Large intestine (tissue), 3 donors: ENCODE results near the gene IFIH1. TPM values are rescaled to one million over a fixed set of nuclear protein-coding genes. Genes with fewer than 3 reads are reported as not detected.

Source experiments
- DNase-seq, 2 donors: peaks; one replicate each; pipeline versions ENCODE4 v3.0.0 to v3.0.0-alpha.2; 2013
- H3K27ac ChIP-seq: one replicate; pipeline ENCODE4 v1.5.1; 2013; ENCODE audit warnings: low read length
- H3K27me3 ChIP-seq: 2 replicates; pipeline ENCODE4 v1.6.1; 2013; ENCODE audit warnings: low read length; ENCODE audit not compliant: control insufficient read depth, insufficient read depth
- H3K36me3 ChIP-seq: 2 replicates; pipeline ENCODE4 v1.6.1; 2013; ENCODE audit warnings: low read length; ENCODE audit not compliant: control insufficient read depth, insufficient read depth
- H3K4me1 ChIP-seq: one replicate; pipeline ENCODE4 v1.6.1; 2013; ENCODE audit warnings: low read length; ENCODE audit not compliant: control insufficient read depth, insufficient read depth
- H3K4me3 ChIP-seq: one replicate; pipeline ENCODE4 v1.5.1; 2013; ENCODE audit warnings: low read length
- H3K9me3 ChIP-seq: one replicate; pipeline ENCODE4 v1.6.1; 2013; ENCODE audit warnings: mild to moderate bottlenecking, low read depth, low read length, moderate library complexity; ENCODE audit not compliant: control insufficient read depth
- WGBS: methylation state at CpG from one replicate; pipeline ENCODE4 v1.1.5; 2013; ENCODE audit warnings: low lambda C conversion rate; ENCODE audit not compliant: insufficient coverage; 5-methylcytosine and 5-hydroxymethylcytosine counted together
- polyA plus RNA-seq: library from polyadenylated mRNA; unstranded; fragments of 120-200 nt; gene quantifications from one replicate; pipeline ENCODE4 v1.2.1, GENCODE V29; 2013

Gene IFIH1
- polyA plus RNA-seq, 1 donor = 17.6 TPM

DNA sequence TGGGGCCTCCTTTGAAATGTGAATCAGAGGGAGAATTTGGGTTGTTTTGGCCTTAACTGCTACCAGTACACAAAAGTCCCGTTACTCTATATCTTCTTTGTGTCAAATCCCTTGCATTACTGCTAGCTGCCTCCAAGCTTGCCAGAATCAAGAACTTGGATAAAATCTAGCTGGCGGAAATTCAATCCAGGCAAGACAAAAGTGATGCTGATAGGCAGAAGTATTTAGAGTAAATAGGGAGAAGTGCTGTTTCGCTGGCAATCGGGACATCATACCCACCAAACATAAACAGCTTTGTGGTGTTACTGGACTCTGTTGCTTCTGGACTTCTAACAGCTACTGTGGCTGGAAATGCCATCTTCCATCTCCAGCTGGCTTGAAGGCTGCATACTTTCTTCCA is 2.5 kb downstream of the IFIH1 start:
- Histone ChIP-seq H3K27me3 (no peaks in the 10 kb centered on the region), H3K27ac (no peak overlapping the region), H3K9me3 (no peaks in the 10 kb centered on the region), H3K4me3 (no peak overlapping the region), H3K4me1 (peaks cover 16% of the 10 kb centered on the region), H3K36me3 (no peaks in the 10 kb centered on the region)
- no peak for DNase-seq
- 90% methylated on average over 2 of the region's 4 CpGs for WGBS

- Histone ChIP-seq H3K4me1 (peaks cover 3% of the 10 kb centered on the region), H3K27ac (no peak overlapping the region), H3K36me3 (peaks cover 6% of the 10 kb centered on the region), H3K27me3 (no peaks in the 10 kb centered on the region), H3K9me3 (no peaks in the 10 kb centered on the region), H3K4me3 (no peak overlapping the region)
- 92% methylated on average over 1 of the region's 1 CpG for WGBS
- DNase-seq = no peak
These were observed 5.6 kb downstream of the IFIH1 start for GRCh38 chr2:162312853-162313252.

DNA sequence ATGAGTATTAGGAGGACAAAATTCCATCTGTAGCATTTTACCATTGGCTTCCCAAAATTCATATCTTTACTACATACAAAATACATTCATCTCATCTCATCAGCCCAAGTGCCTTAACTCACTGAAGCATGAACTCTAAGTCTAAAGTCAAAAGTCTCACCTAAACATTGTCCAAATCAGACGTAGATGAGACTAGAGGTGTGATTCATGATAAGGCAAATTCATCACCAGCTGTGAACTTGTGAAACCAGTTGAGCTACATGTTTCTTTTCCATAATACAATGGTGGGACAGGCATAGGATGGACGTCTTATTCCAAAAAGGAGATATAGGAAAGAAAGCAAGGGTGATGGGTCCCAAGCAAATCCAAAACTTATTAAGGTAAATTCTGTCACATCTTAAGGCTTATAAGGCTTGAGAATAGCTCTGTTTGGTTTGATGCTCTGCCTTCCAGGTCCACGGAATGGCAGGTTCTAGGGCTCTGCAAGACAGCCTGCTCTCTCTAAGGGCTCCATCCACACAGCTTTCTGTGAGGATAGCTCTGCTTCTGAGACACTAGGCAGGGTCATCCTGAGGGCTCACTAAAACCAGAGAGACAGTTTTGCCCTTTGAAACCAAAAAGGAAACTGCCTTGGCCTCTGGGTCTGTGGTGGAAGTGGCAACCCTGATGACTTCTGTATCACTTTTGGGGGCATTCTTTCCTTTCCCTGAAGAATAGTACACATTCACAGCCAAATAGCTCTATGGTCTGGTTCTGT is 9.6 kb downstream of the IFIH1 start:
- H3K36me3 ChIP-seq = peaks cover 8% of the 10 kb centered on the region
- no peak for DNase-seq
- no peaks in the 10 kb centered on the region for H3K4me1 ChIP-seq
- no peaks in the 10 kb centered on the region for H3K9me3 ChIP-seq
- no peak overlapping the region for H3K27ac ChIP-seq
- H3K4me3 ChIP-seq = no peak overlapping the region
- no peaks in the 10 kb centered on the region for H3K27me3 ChIP-seq
- no CpG with 5 or more reads among the region's 3 CpGs for WGBS

- Histone ChIP-seq H3K27me3 (no peaks in the 10 kb centered on the region), H3K27ac (no peak overlapping the region), H3K4me1 (no peaks in the 10 kb centered on the region), H3K9me3 (no peaks in the 10 kb centered on the region), H3K4me3 (no peak overlapping the region), H3K36me3 (peaks cover 8% of the 10 kb centered on the region)
- WGBS = 100% methylated on average over 1 of the region's 3 CpGs
- DNase-seq = no peak
These were observed 12.6 kb downstream of the IFIH1 start for GRCh38 chr2:162305901-162306300.

DNA sequence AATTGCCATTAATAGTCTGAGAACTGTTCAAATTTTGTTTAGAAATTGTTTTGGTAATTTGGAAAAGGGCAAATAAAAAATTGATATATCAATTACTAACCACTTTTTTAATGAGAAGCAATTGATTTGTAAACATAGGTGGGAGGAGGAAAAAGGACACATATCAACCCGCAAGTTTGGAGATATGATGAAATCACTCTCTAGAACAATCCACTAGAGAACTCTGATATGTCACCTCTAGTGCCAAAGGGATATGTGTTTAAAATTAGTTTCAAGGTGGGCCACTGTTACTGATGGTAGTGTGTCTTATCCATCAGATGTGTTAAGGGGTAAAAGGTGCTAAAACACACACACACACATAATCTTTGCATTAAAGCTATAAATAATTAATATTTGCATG is 16.6 kb downstream of the IFIH1 start:
- Histone ChIP-seq H3K27ac (no peak overlapping the region), H3K27me3 (no peaks in the 10 kb centered on the region), H3K36me3 (peaks cover 2% of the 10 kb centered on the region), H3K4me3 (no peak overlapping the region), H3K4me1 (no peaks in the 10 kb centered on the region), H3K9me3 (no peaks in the 10 kb centered on the region)
- WGBS = no CpG with 5 or more reads among the region's 1 CpG
- no peak for DNase-seq

DNA sequence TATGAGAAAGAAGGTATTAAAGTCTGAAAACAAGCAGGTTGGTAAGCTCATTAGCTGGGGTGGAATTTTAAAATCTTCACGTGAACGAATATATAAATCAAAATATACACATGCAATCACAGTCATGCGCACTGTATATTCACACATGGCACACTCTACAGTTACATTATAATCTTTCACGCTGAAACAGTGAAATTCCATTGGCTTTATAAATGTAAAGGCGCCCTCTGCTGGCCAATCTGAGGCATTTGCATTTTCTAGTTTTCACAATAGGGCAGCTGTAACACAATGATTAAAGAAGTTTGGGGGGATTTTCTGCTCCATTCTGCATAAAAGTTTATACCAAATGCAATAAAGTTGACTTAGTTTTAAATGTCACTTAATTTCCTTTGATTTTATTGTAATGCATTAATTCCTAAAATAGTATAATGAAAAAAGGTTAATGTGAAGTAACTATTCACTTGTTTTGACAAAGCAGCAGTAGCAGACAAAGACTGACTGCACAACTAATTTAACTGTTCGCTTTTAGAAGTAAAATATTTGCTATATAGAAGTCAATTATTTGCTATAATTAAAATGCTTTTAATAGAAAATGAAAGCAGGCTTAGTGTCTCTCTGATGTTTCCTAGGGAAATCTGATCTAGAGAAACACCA is 17.2 kb downstream of the IFIH1 start:
- Histone ChIP-seq H3K4me1 (no peaks in the 10 kb centered on the region), H3K27me3 (no peaks in the 10 kb centered on the region), H3K36me3 (no peaks in the 10 kb centered on the region), H3K27ac (no peak overlapping the region), H3K4me3 (no peak overlapping the region), H3K9me3 (no peaks in the 10 kb centered on the region)
- peak; percentile 29 to 38 for DNase-seq
- 15% methylated on average over 4 of the region's 6 CpGs for WGBS

DNA sequence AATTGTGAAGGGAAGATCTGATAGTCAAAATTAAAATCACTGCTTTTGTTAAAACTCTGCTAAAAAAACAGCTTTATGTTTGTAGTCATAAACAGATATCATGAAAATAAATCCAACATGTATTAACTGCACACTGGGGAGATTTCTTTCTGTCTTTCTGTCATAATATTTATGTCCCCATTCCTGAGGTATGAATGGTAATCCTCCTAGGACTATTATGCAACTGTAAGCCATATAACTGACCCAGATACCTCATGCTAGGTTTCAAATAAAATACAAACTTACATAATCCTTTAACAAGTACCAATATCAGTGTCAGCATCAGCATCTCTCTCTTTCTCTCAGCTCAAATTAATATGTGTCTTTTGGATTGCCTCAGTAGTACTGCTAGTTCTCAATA is 18.2 kb downstream of the IFIH1 start:
- Histone ChIP-seq H3K27me3 (no peaks in the 10 kb centered on the region), H3K4me1 (no peaks in the 10 kb centered on the region), H3K27ac (no peak overlapping the region), H3K9me3 (no peaks in the 10 kb centered on the region), H3K4me3 (no peak overlapping the region), H3K36me3 (no peaks in the 10 kb centered on the region)
- DNase-seq = no peak

GRCh38 chr2:162298669-162299335 is 19.7 kb downstream of the IFIH1 start:
- DNase-seq = no peak
- Histone ChIP-seq H3K27ac (no peak overlapping the region), H3K4me1 (no peaks in the 10 kb centered on the region), H3K9me3 (no peaks in the 10 kb centered on the region), H3K27me3 (no peaks in the 10 kb centered on the region), H3K4me3 (no peak overlapping the region), H3K36me3 (no peaks in the 10 kb centered on the region)
- WGBS = 95% methylated on average over 4 of the region's 9 CpGs

DNA sequence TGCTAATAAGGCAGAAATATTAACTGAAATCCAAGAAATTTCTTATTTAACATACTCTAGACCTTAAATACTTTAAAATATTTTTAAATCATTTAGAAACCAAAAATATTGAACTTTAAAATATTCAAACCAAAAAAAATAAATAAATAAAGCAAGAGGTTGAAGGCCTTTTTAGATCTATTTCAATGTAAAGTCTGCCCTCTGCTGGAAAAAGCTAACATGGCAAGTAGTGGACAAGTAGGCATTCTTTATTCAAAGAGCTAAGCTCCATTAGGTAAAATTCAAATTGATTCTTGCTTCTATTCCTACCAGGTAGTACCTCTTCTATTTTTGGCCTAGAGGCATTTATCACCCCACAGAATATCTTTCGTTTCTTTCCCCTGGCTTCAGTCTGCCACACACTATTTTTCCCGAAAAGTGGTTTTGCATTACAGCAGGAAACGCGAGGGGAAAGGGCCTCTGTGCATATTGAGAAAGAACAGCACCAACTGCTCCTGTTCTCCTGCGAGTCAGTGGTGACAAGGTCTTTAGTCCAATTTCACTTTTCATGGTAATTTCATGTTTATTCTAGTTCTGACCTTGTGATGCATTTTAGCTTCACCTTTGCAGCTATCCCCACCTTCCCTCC is 20.4 kb downstream of the IFIH1 start:
- WGBS = 41% methylated on average over 3 of the region's 5 CpGs

GRCh38 chr2:162295009-162295408 is 23.5 kb downstream of the IFIH1 start:
- no peaks in the 10 kb centered on the region for H3K9me3 ChIP-seq
- H3K4me1 ChIP-seq = peaks cover 4% of the 10 kb centered on the region
- 80% methylated on average over 1 of the region's 2 CpGs for WGBS
- H3K27me3 ChIP-seq = no peaks in the 10 kb centered on the region
- H3K27ac ChIP-seq = no peak overlapping the region
- H3K36me3 ChIP-seq = no peaks in the 10 kb centered on the region
- no peak for DNase-seq
- H3K4me3 ChIP-seq = no peak overlapping the region

More for the DNA sequence above, 20.4 kb downstream of the IFIH1 start:
- H3K9me3 ChIP-seq = no peaks in the 10 kb centered on the region
- no peaks in the 10 kb centered on the region for H3K27me3 ChIP-seq
- H3K36me3 ChIP-seq = no peaks in the 10 kb centered on the region
- H3K4me1 ChIP-seq = no peaks in the 10 kb centered on the region
- H3K27ac ChIP-seq = no peak overlapping the region
- peak; percentile 53 to 55 for DNase-seq
- H3K4me3 ChIP-seq = no peak overlapping the region
